AG04450 (cell line): ENCODE data around the gene PDE6G. TPM values are rescaled to one million over a fixed set of nuclear protein-coding genes. Genes with fewer than 3 reads are reported as not detected.

Experiments
- CTCF ChIA-PET: fragments of 300-600, 350-600 bp; formaldehyde crosslinking; extraction: SDS; loops from one replicate; lab custom pipeline; 2022; ENCODE audit warnings: antibody characterized with exemption, inconsistent platforms; lab: Charles Lee
- POLR2A ChIA-PET: fragments of 350-600 bp; formaldehyde crosslinking; extraction: SDS; loops from one replicate; lab custom pipeline; 2021; ENCODE audit warnings: antibody characterized with exemption, inconsistent platforms; lab: Yijun Ruan, JAX
- DNase-seq: peaks from one replicate; pipeline ENCODE4 v3.0.0-alpha.2; 2011; ENCODE audit warnings: low read depth, low spot score
- H3K27ac ChIP-seq: one replicate; pipeline ENCODE4 v1.5.1; 2012; ENCODE audit warnings: low read depth, low read length, control low read depth
- H3K27me3 ChIP-seq: one replicate; pipeline ENCODE4 v1.6.0; 2012; ENCODE audit warnings: low read length; ENCODE audit not compliant: control insufficient read depth, insufficient read depth
- H3K4me3 ChIP-seq: 2 replicates; pipeline ENCODE4 v1.5.1; 2011; ENCODE audit warnings: mild to moderate bottlenecking, low read depth, low read length, control low read depth
- H3K9me3 ChIP-seq: 2 replicates; pipeline ENCODE4 v1.5.1; 2012; ENCODE audit warnings: low read length; ENCODE audit not compliant: control insufficient read depth, insufficient read depth
- CTCF ChIP-seq: IDR thresholded peaks from 2 replicates; pipeline ENCODE4 v1.5.1; 2011; ENCODE audit warnings: low read depth, low read length, control low read depth, inconsistent platforms
- polyA plus RNA-seq: library from polyadenylated mRNA; depleted of rRNA; stranded (reverse); fragments of >200 nt; gene quantifications from 2 replicates; pipeline ENCODE4 v1.2.3, GENCODE V29; 2011

PDE6G gene
- polyA plus RNA-seq, 1 experiment = 0.51 TPM

GRCh38 chr17:81691196-81691595 is 34.9 kb upstream of the PDE6G start:
- POLR2A ChIA-PET = interaction anchor here (1.0 kb wide), 1 partner anchor 12 kb away, joined by 3 read pairs; the partner anchor contains the start of gene MRPL12

DNA sequence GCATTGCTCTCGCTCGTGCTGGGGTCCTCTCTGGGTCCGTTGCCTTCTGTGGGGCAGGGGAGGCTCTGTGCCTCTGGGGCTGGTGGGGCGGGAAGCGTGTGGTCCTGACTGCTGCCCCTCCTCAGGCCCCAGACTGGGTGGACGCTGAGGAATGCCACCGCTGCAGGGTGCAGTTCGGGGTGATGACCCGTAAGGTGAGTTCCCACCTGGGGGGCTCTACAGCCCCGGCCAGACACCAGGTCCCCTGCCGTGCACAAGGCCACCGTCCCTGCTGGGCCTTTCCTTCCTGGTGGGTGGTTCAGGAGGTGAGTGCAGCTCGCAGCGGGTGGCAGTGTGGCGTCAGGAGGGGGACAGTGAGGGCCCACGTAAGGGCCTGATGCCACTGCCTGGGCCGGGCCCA is 34.2 kb upstream of the PDE6G start:
- POLR2A ChIA-PET = no interaction called here
- Histone ChIP-seq H3K27me3 (no peaks in the 10 kb centered on the region), H3K4me3 (no peak overlapping the region), H3K9me3 (no peaks in the 10 kb centered on the region; the same call in 1 of the 2 replicates), H3K27ac (no peak overlapping the region)
- no peak for TF ChIP-seq CTCF
- no peak for DNase-seq
- CTCF ChIA-PET = no interaction called here

More at GRCh38 chr17:81691196-81691595, 34.9 kb upstream of the PDE6G start:
- no peak for DNase-seq
- TF ChIP-seq CTCF = no peak
- no peak overlapping the region for H3K27ac ChIP-seq
- H3K9me3 ChIP-seq = no peaks in the 10 kb centered on the region; the same call in 1 of the 2 replicates
- H3K27me3 ChIP-seq = no peaks in the 10 kb centered on the region
- no peak overlapping the region for H3K4me3 ChIP-seq
- CTCF ChIA-PET = no interaction called here

GRCh38 chr17:81690066-81690465 is 33.7 kb upstream of the PDE6G start:
- CTCF ChIA-PET = no interaction called here
- no peaks in the 10 kb centered on the region for H3K27me3 ChIP-seq
- no peak overlapping the region for H3K27ac ChIP-seq
- no peak for DNase-seq
- no peaks in the 10 kb centered on the region; the same call in 1 of the 2 replicates for H3K9me3 ChIP-seq
- TF ChIP-seq CTCF = no peak
- no peak overlapping the region for H3K4me3 ChIP-seq
- POLR2A ChIA-PET = no interaction called here

DNA sequence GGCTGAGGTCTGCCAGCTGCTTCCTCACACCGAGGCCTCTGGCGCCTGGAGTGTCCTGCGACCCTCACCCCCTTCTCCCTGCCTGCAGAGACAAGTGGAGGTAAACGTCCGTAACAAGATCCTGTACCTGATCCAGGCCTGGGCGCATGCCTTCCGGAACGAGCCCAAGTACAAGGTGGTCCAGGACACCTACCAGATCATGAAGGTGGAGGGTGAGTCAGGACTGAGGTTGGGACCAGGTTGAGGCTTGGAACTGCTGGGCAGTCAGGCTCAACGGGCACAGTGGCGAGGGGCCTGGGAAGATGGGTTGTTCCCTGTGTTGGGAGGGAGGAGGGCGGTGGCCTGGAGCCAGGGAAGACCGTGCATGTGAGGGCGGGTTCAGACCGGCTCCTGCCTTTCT is 32.3 kb upstream of the PDE6G start:
- Histone ChIP-seq H3K27ac (no peak overlapping the region), H3K27me3 (no peaks in the 10 kb centered on the region), H3K4me3 (no peak overlapping the region), H3K9me3 (no peaks in the 10 kb centered on the region; the same call in 1 of the 2 replicates)
- POLR2A ChIA-PET = no interaction called here
- DNase-seq = no peak
- CTCF ChIA-PET = no interaction called here
- no peak for TF ChIP-seq CTCF

- no peak overlapping the region for H3K27ac ChIP-seq
- TF ChIP-seq CTCF = no peak
- no peaks in the 10 kb centered on the region for H3K27me3 ChIP-seq
- no peak overlapping the region for H3K4me3 ChIP-seq
- POLR2A ChIA-PET = no interaction called here
- no peak for DNase-seq
- CTCF ChIA-PET = no interaction called here
- H3K9me3 ChIP-seq = no peaks in the 10 kb centered on the region; the same call in 1 of the 2 replicates
Measured at GRCh38 chr17:81687770-81688541, 31.6 kb upstream of the PDE6G start.
